IgD-negative memory B cell (primary cell): ENCODE results near the gene MSH5. TPM values are rescaled to one million over a fixed set of nuclear protein-coding genes. Genes with fewer than 3 reads are reported as not detected.
A peak's percentile ranks its signal among the peaks of the same experiment; 100 is the strongest.
"Not testable (repeated sequence)": the region's sequence is repeated elsewhere in the genome, so short reads cannot be mapped to it uniquely, and the experiment has no call there.

Experiments
- H3K27ac Mint-ChIP-seq, 3 donors: one replicate each; pipeline ENCODE4 v1.8.0; 2020 to 2022; ENCODE audit warnings: mild to moderate bottlenecking in 3 of 3, mixed read lengths in 3 of 3, moderate library complexity in 1 of 3
- H3K27me3 Mint-ChIP-seq: one replicate; pipeline ENCODE4 v1.8.0; 2021; ENCODE audit warnings: mixed read lengths
- H3K36me3 Mint-ChIP-seq: one replicate; pipeline ENCODE4 v1.8.0; 2020; ENCODE audit warnings: mild to moderate bottlenecking, mixed read lengths
- H3K4me1 Mint-ChIP-seq, 3 donors: one replicate each; pipeline ENCODE4 v1.8.0; 2020 to 2022; ENCODE audit warnings: mixed read lengths in 3 of 3, mild to moderate bottlenecking in 1 of 3
- H3K4me3 Mint-ChIP-seq, 4 donors: one replicate each; pipeline ENCODE4 v1.8.0; 2020 to 2022; ENCODE audit warnings: mild to moderate bottlenecking in 4 of 4, mixed read lengths in 4 of 4, moderate library complexity in 3 of 4
- H3K9me3 Mint-ChIP-seq, 3 donors: one replicate each; pipeline ENCODE4 v1.8.0; 2020 to 2021; ENCODE audit warnings: mixed read lengths in 3 of 3, mild to moderate bottlenecking in 1 of 3
- polyA plus RNA-seq: library from polyadenylated mRNA; unstranded; fragments of 300-500 nt; fragmentation: Illumina TruSeq; gene quantifications from one replicate; pipeline ENCODE4 v1.2.3, GENCODE V29; 2021

Gene MSH5
- polyA plus RNA-seq, 1 donor from 2014 or later, result 4.2 TPM

DNA sequence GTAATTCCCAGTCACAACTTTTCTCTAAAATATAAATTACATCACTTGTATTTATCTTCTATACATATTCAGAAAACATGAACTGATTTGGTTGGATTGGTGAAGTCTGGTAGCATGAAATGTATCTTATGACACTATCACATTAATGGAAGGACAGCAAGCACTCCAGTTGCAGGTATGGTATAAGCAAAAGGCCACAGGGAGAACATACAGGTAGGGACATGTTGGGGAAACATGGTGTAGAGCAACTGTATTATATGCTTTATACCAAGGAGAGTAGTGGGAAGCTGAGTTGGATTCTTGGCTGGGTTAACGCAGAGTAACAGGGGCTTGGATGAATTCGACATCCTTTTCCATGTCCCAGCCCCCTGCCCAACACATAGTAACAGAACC, 57.2 kb downstream of the MSH5 start:
- Mint-ChIP-seq H3K4me1 (peaks cover 18 to 24% (median 21%) of the 10 kb centered on the region in 3 donors), H3K27me3 (no peaks in the 10 kb centered on the region), H3K36me3 (no peaks in the 10 kb centered on the region), H3K9me3 (no peaks in the 10 kb centered on the region), H3K4me3 (peak overlapping the region in 2 of 4 donors; percentile 30 to 76), H3K27ac (peak overlapping the region; percentile 68 to 82 (median 81))

DNA sequence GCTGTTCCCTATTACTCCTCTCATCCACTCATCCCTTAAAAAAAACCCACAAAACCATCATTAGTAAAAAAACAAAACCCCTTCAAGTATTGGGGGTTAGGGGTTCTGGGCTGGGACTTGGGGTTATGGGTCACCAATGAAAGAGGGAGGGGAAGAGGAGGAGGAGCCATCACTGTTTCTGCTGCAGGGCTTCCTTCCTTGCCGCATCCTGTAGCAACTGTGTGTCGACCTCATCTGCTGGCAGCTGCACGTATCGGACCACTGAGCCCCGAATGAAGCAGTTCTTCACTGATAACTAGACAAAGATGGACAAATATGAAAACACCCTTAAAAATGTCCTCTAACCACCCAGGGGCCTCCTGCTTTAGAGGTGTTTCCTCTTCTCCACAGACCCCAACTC, 57.8 kb downstream of the MSH5 start:
- Mint-ChIP-seq H3K4me1 (peaks cover 16 to 24% (median 21%) of the 10 kb centered on the region in 3 donors), H3K4me3 (peak overlapping the region; percentile 30 to 84 (median 57)), H3K27ac (peak overlapping the region; percentile 68 to 89 (median 82)), H3K27me3 (no peaks in the 10 kb centered on the region), H3K9me3 (no peaks in the 10 kb centered on the region), H3K36me3 (no peaks in the 10 kb centered on the region)

DNA sequence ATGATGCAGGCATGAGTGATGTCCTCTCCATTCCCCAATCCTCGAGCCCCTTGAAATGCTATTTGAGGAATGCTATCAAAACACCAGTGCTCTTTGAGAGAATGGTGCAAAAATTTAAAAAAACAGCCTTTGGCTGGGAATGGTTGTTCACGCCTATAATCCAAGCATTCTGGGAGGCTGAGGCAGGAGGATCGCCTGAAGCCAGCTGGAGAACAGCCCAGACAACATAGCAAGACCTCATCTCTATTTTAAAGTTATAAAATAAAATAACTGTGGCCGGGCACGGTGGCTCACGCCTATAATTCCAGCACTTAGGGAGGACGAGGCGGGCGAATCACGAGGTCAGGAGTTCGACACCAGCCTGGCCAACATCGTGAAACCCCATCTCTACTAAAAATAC, 60.0 kb downstream of the MSH5 start:
- no peak overlapping the region for H3K27ac Mint-ChIP-seq
- no peaks in the 10 kb centered on the region for H3K27me3 Mint-ChIP-seq
- no peaks in the 10 kb centered on the region for H3K9me3 Mint-ChIP-seq

DNA sequence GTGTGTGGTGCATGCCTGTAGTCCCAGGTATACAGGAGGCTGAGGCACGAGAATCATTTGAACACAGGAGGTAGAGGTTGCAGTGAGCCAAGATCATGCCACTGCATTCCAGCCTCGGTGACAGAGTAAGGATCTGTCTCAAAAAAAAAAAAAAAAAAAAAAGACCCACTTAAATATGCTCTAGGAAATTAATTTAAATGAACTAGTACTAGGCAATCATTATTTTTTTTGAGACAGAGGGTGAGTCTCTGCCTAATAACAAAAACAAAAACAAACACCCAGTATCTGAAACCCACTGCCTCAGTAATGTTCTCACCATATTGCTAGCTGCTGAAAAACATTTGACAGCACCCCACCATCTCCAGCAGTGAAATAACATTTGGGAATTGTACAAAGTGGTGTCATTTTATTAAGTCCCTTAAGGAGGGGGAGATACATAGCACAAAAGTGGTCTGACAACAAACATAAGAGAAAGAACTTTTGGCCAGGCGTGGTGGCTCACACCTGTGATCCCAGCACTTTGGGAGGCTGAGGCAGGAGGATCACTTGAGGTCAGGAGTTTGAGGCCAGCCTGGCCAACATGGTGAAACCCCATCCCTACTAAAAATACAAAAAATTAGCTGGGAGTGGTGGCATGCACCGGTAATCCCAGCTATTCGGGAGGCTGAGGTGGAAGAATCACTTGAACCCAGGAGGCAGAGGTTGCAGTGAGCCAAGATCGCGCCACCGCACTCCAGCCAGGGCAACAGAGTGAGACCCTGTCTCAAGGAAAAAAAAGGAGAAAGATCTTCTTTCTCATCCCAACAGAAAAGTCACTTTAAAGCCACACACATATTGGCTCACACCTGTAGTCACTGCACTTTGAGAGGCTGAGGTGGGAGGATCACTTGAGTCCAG, 61.5 kb downstream of the MSH5 start:
- Mint-ChIP-seq H3K4me3 (peak overlapping the region in 1 of 4 donors; percentile 65), H3K27ac (peak overlapping the region in 2 of 3 donors; percentile 47 to 65), H3K4me1 (peaks cover 14 to 24% (median 17%) of the 10 kb centered on the region in 3 donors)
- not testable (repeated sequence) for H3K36me3 Mint-ChIP-seq, H3K27me3 Mint-ChIP-seq, H3K9me3 Mint-ChIP-seq

More for the DNA sequence above, 60.0 kb downstream of the MSH5 start:
- H3K36me3 Mint-ChIP-seq, result peaks cover 1% of the 10 kb centered on the region
- H3K4me1 Mint-ChIP-seq, result peaks cover 5 to 18% (median 11%) of the 10 kb centered on the region in 3 donors
- no peak overlapping the region for H3K4me3 Mint-ChIP-seq

DNA sequence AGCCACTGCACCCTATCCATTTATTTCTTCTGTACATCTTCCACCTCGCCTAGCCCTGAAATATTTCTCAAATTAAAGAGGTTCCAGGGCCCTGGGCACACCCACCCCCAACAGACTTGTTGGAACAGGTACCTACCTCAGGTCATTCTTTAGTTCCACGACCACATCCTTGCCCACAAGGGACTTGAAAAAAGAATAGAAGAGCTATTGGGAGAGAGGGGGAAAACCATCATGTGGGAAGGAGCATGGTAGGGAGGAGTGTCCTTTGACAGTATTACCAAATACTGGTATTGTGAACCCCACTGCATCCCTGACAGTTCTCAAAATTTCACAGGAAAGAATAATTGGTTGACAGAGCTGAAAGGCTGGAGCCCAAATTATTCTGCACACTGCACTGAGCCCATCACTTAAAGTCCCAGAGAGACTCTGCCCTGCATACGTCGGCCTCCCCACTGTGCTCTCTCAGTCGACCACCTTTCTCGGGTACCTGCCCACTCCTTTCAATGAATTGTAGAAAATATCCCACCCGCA, 66.2 kb downstream of the MSH5 start:
- no peaks in the 10 kb centered on the region for H3K9me3 Mint-ChIP-seq
- H3K27me3 Mint-ChIP-seq, result no peaks in the 10 kb centered on the region
- H3K27ac Mint-ChIP-seq, result peak overlapping the region; percentile 95 to 96 (median 96)
- peaks cover 10 to 17% (median 14%) of the 10 kb centered on the region in 3 donors for H3K4me1 Mint-ChIP-seq
- peaks cover 7% of the 10 kb centered on the region for H3K36me3 Mint-ChIP-seq
- H3K4me3 Mint-ChIP-seq, result peak overlapping the region; percentile 89 to 97 (median 95)

DNA sequence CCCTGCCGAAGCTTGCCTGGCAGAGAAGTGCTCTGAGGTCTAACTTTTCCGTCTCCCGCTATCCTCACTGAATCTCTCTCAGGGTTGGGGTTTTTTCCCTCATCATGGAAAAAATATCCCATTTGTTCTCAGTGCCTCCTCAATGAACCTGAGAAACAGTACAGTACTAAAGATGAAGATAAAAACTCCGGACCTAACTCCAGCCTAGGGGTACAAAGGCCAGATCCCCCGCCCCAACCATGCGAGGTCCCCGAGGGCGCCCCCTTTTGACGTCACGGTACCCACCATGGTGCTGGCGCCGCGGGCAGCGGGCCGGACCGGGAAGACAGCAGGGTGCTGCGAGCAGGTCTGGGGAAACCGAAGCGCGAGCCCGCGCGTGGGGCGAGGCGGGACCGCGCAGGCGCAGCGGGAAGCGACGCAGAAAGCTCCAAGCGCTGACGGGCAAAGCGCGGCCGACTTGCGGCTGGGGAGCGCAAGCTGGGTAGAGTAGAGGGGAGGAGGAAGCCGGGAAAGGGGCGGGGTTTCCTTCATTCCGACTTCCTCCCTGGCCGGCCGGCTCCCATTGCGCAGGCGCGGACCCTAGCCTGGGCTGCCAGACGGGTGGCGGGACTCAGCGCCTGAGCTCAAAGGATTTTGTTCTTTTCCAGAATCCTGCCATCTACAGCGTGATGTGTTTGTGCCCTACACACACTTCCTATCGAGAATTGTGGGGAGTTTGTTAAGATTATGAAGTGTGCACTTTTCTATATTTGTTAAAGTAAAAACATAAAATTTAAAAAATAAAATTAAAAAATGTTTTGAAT, 66.9 kb downstream of the MSH5 start, which contains the start of gene LSM2:
TSS of gene LSM2 (minus strand) at position 497 of the 803 bp plus-strand sequence. CDS start at position 288, 209 bp downstream.
- H3K9me3 Mint-ChIP-seq, result no peaks in the 10 kb centered on the region
- H3K36me3 Mint-ChIP-seq, result peaks cover 7% of the 10 kb centered on the region
- H3K27ac Mint-ChIP-seq, result peak within 1 kb of the TSS; percentile 95 to 96 (median 96)
- peaks cover 13 to 17% (median 14%) of the 10 kb centered on the region in 3 donors for H3K4me1 Mint-ChIP-seq
- no peaks in the 10 kb centered on the region for H3K27me3 Mint-ChIP-seq
- H3K4me3 Mint-ChIP-seq, result peak within 1 kb of the TSS; percentile 89 to 97 (median 95)

DNA sequence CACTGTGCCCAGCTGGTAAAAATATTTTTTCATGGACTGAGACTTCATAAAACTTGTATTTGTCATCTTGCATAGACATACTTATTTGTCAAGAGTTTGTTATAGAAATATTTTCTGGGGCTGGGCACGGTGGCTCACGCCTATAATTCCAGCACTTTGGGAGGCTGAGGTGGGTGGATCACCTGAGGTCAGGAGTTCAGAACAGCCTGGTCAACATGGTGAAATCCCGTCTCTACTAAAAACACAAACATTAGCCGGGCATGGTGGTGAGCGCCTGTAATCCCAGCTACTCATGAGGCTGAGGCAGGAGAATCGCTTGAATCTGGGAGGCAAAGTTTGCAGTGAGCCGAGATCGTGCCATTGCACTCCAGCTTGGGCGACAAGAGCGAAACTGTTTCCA, 68.8 kb downstream of the MSH5 start:
- not testable (repeated sequence) for H3K36me3 Mint-ChIP-seq, H3K27me3 Mint-ChIP-seq, H3K9me3 Mint-ChIP-seq, H3K27ac Mint-ChIP-seq
- Mint-ChIP-seq H3K4me1 (peaks cover 22 to 26% (median 23%) of the 10 kb centered on the region in 3 donors), H3K4me3 (peak overlapping the region in 1 of 4 donors; percentile 19)

DNA sequence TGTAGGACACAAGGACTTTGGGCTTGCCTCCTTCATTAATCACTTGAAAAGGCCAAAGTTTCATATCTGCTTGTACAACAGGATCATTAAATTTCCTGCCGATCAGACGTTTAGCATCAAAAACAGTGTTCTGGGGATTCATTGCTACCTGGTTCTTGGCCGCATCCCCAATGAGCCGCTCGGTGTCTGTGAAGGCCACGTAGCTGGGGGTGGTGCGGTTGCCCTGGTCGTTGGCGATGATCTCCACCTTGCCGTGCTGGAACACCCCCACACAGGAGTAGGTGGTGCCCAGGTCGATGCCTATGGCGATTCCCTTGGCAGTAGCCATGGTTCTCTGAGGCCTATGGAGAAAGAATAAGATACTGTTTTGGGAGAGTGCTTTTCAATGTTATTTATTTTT, 71.8 kb downstream of the MSH5 start:
- Mint-ChIP-seq H3K36me3 (peaks cover 5% of the 10 kb centered on the region), H3K9me3 (no peaks in the 10 kb centered on the region), H3K27me3 (no peaks in the 10 kb centered on the region), H3K4me1 (peaks cover 15 to 20% (median 16%) of the 10 kb centered on the region in 3 donors), H3K4me3 (peak overlapping the region in 1 of 4 donors; percentile 52), H3K27ac (peak overlapping the region in 1 of 3 donors; percentile 18)

Other genes with a start within 250 kb of the MSH5 start
- 9.3 TPM for gene MICB, start 241.9 kb upstream of the MSH5 start, polyA plus RNA-seq
- not detected for gene MCCD1, start 211.0 kb upstream of the MSH5 start, polyA plus RNA-seq
- gene DDX39B, start 198.0 kb upstream of the MSH5 start, polyA plus RNA-seq, result 89.4 TPM
- 0.53 TPM for gene ATP6V1G2, start 193.4 kb upstream of the MSH5 start, polyA plus RNA-seq
- gene NFKBIL1, start 192.4 kb upstream of the MSH5 start, polyA plus RNA-seq, result 11.5 TPM
- gene LTA, start 167.7 kb upstream of the MSH5 start, polyA plus RNA-seq, result 16.3 TPM
- gene TNF, start 164.4 kb upstream of the MSH5 start, polyA plus RNA-seq, result 6.4 TPM
- gene LTB, start 157.6 kb upstream of the MSH5 start, polyA plus RNA-seq, result 2,767 TPM
- 20.5 TPM for gene LST1, start 153.7 kb upstream of the MSH5 start, polyA plus RNA-seq
- 140 TPM for gene NCR3, start 147.0 kb upstream of the MSH5 start, polyA plus RNA-seq
- 5.6 TPM for gene AIF1, start 124.8 kb upstream of the MSH5 start, polyA plus RNA-seq
- gene PRRC2A, start 119.3 kb upstream of the MSH5 start, polyA plus RNA-seq, result 14.3 TPM
- 30.9 TPM for gene BAG6, start 87.3 kb upstream of the MSH5 start, polyA plus RNA-seq
- gene APOM, start 84.1 kb upstream of the MSH5 start, polyA plus RNA-seq, result 8.5 TPM
- 28.1 TPM for gene C6orf47, start 79.2 kb upstream of the MSH5 start, polyA plus RNA-seq
- gene GPANK1, start 75.0 kb upstream of the MSH5 start, polyA plus RNA-seq, result 24.1 TPM
- 268 TPM for gene CSNK2B, start 73.9 kb upstream of the MSH5 start, polyA plus RNA-seq
- gene LY6G5B, start 70.0 kb upstream of the MSH5 start, polyA plus RNA-seq, result 0.49 TPM
- gene LY6G5C, start 58.9 kb upstream of the MSH5 start, polyA plus RNA-seq, result 3.2 TPM
- gene ABHD16A, start 36.7 kb upstream of the MSH5 start, polyA plus RNA-seq, result 40.1 TPM
- gene LY6G6F, start 33.1 kb upstream of the MSH5 start, polyA plus RNA-seq, result 0.95 TPM
- not detected for gene LY6G6D, start 24.7 kb upstream of the MSH5 start, polyA plus RNA-seq
- not detected for gene LY6G6C, start 18.3 kb upstream of the MSH5 start, polyA plus RNA-seq
- 1.8 TPM for gene MPIG6B, start 16.6 kb upstream of the MSH5 start, polyA plus RNA-seq
- gene DDAH2, start 10.7 kb upstream of the MSH5 start, polyA plus RNA-seq, result 119 TPM
- 861 TPM for gene CLIC1, start 3.5 kb upstream of the MSH5 start, polyA plus RNA-seq
- not detected for gene SAPCD1, start 22.7 kb downstream of the MSH5 start, polyA plus RNA-seq
- 2.6 TPM for gene VWA7, start 37.3 kb downstream of the MSH5 start, polyA plus RNA-seq
- gene VARS1, start 55.7 kb downstream of the MSH5 start, polyA plus RNA-seq, result 83.0 TPM
- gene LSM2, start 67.0 kb downstream of the MSH5 start, polyA plus RNA-seq, result 100 TPM
- 1.2 TPM for gene HSPA1L, start 75.3 kb downstream of the MSH5 start, polyA plus RNA-seq
- gene HSPA1A, start 75.5 kb downstream of the MSH5 start, polyA plus RNA-seq, result 49.5 TPM
- 5.7 TPM for gene HSPA1B, start 87.7 kb downstream of the MSH5 start, polyA plus RNA-seq
- 25.0 TPM for gene NEU1, start 122.8 kb downstream of the MSH5 start, polyA plus RNA-seq
- gene SLC44A4, start 139.0 kb downstream of the MSH5 start, polyA plus RNA-seq, result not detected
- 49.3 TPM for gene EHMT2, start 157.7 kb downstream of the MSH5 start, polyA plus RNA-seq
- not detected for gene ZBTB12, start 162.1 kb downstream of the MSH5 start, polyA plus RNA-seq
- gene C2, start 187.7 kb downstream of the MSH5 start, polyA plus RNA-seq, result not detected
- not detected for gene CFB, start 206.1 kb downstream of the MSH5 start, polyA plus RNA-seq
- 51.3 TPM for gene NELFE, start 219.0 kb downstream of the MSH5 start, polyA plus RNA-seq
- gene SKIC2, start 219.2 kb downstream of the MSH5 start, polyA plus RNA-seq, result 12.7 TPM
- gene DXO, start 232.1 kb downstream of the MSH5 start, polyA plus RNA-seq, result 16.2 TPM
- gene C4A, start 242.1 kb downstream of the MSH5 start, polyA plus RNA-seq, result 0.23 TPM